ENCODE data around the gene GNAI3.
"Not testable (repeated sequence)": the region's sequence is repeated elsewhere in the genome, so short reads cannot be mapped to it uniquely, and the experiment has no call there.

Gene GNAI3

DNA sequence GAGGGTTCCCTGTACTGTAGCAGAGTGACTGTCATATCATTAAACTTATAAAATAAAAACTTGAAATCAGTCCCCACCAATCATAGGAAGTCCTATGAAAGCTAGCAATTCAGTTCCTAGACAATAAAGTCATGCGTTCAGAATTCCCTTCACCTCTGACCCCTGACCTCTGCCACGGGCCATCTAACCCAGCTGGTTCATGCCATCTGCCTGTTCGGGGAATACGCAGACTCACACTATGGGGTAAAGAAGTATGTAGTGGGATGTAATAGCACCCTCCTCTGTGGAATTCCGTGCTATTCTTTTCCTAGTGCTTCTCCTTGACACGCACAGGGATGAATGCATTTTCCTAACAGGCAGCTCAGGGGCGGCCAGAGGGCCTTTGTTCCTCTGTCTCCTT, 109.6 kb downstream of the GNAI3 start:
- no peak for DNase-seq (ENCODE audit: low read depth in 2 of 2, low spot score in 1 of 2)

DNA sequence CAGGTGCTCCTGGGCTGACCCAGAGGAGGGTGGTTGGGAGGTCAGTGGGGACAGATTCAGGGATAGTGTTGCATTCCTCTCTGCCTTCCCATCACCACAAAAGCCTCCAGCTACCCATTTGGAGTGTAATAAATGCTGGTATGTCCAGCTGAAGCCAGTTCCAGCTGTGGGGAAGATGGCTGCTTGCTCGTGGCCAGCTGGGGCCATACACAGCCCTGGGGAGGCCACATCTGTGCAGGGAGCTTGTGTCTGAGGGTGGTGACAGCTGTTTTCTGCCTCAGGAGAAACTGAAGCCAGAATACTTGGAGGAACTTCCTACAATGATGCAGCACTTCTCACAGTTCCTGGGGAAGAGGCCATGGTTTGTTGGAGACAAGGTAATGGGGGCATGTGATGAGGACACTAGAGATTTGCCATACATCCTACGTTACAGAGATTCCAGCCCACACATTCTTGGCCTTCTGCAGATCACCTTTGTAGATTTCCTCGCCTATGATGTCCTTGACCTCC, 110.2 kb downstream of the GNAI3 start:
- no peak for DNase-seq (ENCODE audit: low read depth in 2 of 2, low spot score in 1 of 2)

DNA sequence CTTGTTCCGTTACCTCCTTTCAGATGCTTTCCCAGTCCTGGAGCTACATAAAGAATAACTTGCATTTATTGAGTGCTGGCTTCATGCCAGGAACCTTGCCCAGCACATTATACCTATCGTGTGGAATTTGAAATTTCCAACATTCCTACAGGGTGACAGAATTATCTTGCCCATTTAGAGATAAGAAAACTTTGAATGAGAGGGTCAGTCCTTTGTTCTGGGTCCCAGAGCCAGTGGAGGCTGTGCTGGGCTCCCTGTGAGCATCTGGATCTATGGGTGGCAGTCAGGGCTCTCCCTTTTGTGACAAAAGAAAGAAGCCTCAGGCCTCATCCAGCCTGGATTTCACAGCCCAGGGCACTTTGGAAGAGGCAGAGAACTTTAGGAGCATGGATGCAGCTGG, 110.7 kb downstream of the GNAI3 start:
- no peak for DNase-seq (ENCODE audit: low read depth in 2 of 2, low spot score in 1 of 2)

DNA sequence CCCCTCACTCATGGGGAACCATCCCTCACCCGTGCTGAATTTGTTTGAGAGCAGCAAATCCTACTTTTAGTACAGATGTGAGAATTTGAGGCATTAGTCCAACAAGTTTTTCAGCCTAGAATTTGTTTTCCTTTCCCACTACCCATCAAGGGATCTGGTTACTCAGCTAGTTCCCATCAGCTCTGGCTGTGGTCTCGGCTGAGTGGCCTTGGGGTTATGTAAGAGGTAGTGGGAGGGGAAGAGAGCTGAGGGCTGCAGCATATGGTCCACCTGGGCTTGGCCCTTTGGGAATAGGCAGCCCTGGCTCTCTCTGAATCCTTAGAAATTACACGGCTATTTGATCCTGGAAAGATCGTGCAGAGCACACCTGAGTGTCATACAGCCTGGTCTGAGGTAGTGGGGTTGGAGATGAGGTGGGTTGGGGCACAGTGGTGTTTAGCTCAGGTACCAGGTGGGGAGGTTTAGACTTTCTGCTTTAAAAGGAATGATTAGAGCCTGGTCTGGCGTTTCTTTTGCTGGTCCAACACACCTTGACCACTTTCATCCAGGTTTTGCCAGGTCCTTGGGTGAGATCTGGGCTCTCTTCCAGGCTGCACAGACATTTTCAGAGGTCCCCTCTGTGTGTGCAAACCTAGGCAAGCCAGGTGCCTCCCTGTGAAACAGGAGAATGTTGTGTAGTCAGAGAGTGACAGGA, 111.7 kb downstream of the GNAI3 start:
- no peak for DNase-seq (ENCODE audit: low read depth in 2 of 2, low spot score in 1 of 2)

DNA sequence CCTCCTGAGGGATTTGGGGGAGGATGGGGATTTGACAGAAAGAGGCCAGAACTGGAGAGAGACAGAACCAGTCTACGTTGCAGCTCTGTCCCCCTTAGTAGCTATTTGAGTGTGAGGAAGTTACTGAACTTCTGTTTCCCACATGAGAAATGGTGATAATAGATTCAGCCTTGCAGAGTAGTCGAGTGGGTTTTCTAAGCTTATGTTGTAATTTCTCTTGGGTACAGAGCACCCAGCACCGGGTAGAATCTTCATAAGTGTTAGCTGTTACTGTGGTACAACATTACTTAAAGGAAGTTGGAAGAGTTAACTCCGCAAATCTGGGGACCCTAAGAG, 112.2 kb downstream of the GNAI3 start:
- not testable (repeated sequence) for DNase-seq (ENCODE audit: low read depth in 2 of 2, low spot score in 1 of 2)

DNA sequence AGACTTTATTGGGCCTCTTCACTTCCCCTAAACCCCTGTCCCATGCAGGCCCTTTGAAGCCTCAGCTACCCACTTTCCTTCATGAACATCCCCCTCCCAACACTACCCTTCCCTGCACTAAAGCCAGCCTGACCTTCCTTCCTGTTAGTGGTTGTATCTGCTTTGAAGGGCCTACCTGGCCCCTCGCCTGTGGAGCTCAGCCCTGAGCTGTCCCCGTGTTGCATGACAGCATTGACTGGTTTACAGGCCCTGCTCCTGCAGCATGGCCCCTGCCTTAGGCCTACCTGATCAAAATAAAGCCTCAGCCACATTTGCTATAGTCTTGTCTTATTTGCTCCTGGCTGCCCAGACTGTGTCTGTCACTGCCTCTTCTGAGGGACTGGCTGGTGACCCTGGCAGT, 113.0 kb downstream of the GNAI3 start:
- no peak for DNase-seq (ENCODE audit: low read depth in 2 of 2, low spot score in 1 of 2)

DNA sequence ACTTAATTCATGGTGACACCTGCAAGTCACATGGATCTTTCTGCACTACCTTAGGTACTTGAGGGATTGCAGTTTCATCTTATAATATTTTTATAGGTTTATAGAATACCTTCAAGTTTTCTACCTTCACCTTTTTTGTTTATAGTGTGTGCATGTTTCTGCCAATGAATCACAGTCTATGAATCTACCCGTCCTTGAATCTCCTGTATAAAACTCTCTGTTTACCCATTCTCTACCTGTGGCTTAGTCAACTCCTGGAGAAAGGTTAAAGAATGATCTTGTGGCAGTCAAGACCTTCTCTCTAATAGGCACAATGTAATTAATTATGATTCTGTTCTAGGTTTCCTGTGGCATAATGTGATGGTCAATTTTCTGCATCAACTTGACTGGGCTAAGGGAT, 116.3 kb downstream of the GNAI3 start:
- no peak for DNase-seq (ENCODE audit: low read depth in 2 of 2, low spot score in 1 of 2)

DNA sequence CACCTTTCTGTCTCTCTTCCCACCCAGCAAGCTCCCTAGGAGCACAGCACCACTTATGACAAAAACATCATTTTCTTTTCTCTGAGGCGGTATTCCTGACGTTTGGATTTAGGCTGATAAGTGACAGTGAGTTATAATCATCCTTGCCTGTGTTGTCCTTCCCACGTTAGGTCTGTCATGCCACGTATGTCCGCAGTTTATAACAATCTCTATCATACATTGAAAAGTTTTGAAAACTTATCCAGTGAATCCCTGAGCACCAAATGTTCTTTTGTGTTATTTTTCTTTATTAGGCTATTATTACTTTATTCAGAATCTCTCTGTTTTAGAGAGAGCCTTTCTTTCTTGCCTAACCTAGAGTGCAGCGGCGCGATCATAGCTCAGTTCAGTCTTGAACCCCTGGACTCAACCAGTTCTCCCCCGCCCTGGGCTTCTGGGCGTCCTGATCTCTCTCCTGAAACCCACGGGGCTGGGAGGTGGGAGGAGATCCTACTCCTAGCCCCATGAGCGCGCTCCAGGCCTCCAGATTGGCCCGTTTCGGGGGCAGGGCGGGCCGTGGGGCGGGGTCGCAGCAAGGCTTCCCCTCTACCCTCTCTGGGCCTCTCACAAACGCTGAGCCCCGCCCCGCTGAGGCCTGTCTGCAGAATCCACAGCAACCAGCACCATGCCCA, 119.2 kb downstream of the GNAI3 start, which contains the start of gene GSTM2:
Gene GSTM2, plus strand, starts transcription at position 606 of the 671 bp plus-strand sequence. Its CDS starts 59 bp downstream, at position 665.
- peak; percentile 34 to 39 for DNase-seq (ENCODE audit: low read depth in 2 of 2, low spot score in 1 of 2)
